Activated gamma-delta T cell treated with anti-CD3 and anti-CD28 coated beads, Interleukin-2, amount 50 U/mL, for 16 hours (primary cell): ENCODE results near the gene C1QL3.

Experiments used
- DNase-seq: peaks from one replicate; pipeline ENCODE4 v3.0.0-alpha.2; 2020; ENCODE audit warnings: low read depth

C1QL3 gene

DNA sequence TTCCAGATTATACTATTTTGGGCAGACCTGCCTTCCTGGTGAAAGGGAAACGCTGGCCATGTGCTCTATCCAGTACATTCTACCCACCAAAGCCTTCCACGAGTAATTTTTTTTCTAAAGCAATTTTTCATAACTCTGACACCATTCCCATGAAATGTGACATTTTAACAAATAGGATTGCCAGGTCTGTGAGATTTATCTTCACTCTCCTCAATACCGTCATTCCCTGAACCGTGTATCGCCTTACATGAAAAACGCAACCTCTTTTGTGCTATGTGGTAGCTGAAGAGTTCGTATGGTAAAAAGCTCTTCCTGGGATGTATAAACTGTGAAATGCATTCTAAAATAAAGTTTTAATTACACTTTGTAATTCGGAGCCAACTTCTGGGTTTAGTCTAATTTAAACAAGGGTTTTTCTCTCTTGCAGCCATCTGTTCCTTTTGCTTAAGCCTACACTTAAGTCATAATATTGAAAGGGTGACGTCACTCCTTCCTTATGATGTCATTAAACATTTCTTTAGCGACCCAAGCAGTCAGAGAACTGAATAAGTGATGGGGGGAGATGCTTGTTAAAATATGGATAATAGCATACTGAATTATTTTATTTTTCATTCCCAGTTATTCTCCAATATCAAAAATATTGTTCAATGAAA, 27.7 kb downstream of the C1QL3 start:
- DNase-seq: no peak

- no peak for DNase-seq
Measured at GRCh38 chr10:16491933-16492332, 29.7 kb downstream of the C1QL3 start.

GRCh38 chr10:16490511-16490910, 31.2 kb downstream of the C1QL3 start:
- no peak for DNase-seq

- no peak for DNase-seq
Measured at GRCh38 chr10:16483241-16483917, 38.3 kb downstream of the C1QL3 start.

- DNase-seq: no peak
Measured at GRCh38 chr10:16481052-16481728, 40.5 kb downstream of the C1QL3 start.

GRCh38 chr10:16478801-16479200, 42.9 kb downstream of the C1QL3 start:
- no peak for DNase-seq

GRCh38 chr10:16477757-16478156, 43.9 kb downstream of the C1QL3 start:
- DNase-seq: no peak

- DNase-seq: no peak
Measured at GRCh38 chr10:16472828-16473227, 48.9 kb downstream of the C1QL3 start.

- DNase-seq: no peak
Measured at GRCh38 chr10:16470747-16471146, 50.9 kb downstream of the C1QL3 start.

- no peak for DNase-seq
Measured at GRCh38 chr10:16466001-16466400, 55.7 kb downstream of the C1QL3 start.
